Vagina (tissue), 2 donors: ENCODE results near the gene CHAF1A. TPM values are rescaled to one million over a fixed set of nuclear protein-coding genes. Genes with fewer than 3 reads are reported as not detected.
A peak's percentile ranks its signal among the peaks of the same experiment; 100 is the strongest.

Experiments
- DNase-seq, 2 donors: peaks; one replicate each; pipeline ENCODE4 v3.0.0-alpha.2; 2017; ENCODE audit errors: extremely low spot score in 2 of 2
- H3K27ac ChIP-seq: fragments of 200-600 bp; sonication (generic); one replicate; pipeline ENCODE4 v1.5.1; 2019
- H3K27me3 ChIP-seq: fragments of 200-600 bp; sonication (generic); one replicate; pipeline ENCODE4 v1.5.1; 2019
- H3K36me3 ChIP-seq, 2 donors: fragments of 200-600 bp; sonication (generic); one replicate each; pipeline ENCODE4 v1.5.1; 2017 to 2019
- H3K4me1 ChIP-seq: fragments of 200-600 bp; sonication (generic); one replicate; pipeline ENCODE4 v1.5.1; 2019
- H3K4me3 ChIP-seq, 2 donors: fragments of 200-600 bp; sonication (generic); 1 replicate in 1 of 2; 2 replicates in 1 of 2; pipeline ENCODE4 v1.5.1; 2016 to 2019
- H3K9me3 ChIP-seq: fragments of 200-600 bp; sonication (generic); one replicate; pipeline ENCODE4 v1.5.1; 2019
- POLR2A ChIP-seq, 2 donors: fragments of 450-650 bp; IDR thresholded peaks; one replicate each; pipeline ENCODE4 v1.6.1; 2017; ENCODE audit warnings: antibody characterized with exemption in 2 of 2, mild to moderate bottlenecking in 2 of 2, moderate library complexity in 2 of 2
- POLR2AphosphoS5 ChIP-seq, 2 donors: sonication (generic); formaldehyde crosslinking; IDR thresholded peaks; one replicate each; pipeline ENCODE4 v1.9.0; 2017; ENCODE audit warnings: antibody characterized with exemption in 2 of 2, mild to moderate bottlenecking in 2 of 2, low read depth in 1 of 2; ENCODE audit not compliant: insufficient read depth in 1 of 2
- intact Hi-C: fragments of 100-400 bp; cut with DNase I; formaldehyde crosslinking; loops from one replicate; pipeline ENCODE4 v1.15.1; 2023
- total RNA-seq: library from RNA; depleted of rRNA; stranded (reverse); fragments of >200 nt; gene quantifications from one replicate; pipeline ENCODE4 v1.2.3, GENCODE V29; 2016
- TF ChIP-seq, protein P1 (sequence below), 3 experiments: fragments of 450-650 bp in 2 of 3; fragments of 200-600 bp in 1 of 3; sonication (generic) in 1 of 3; IDR thresholded peaks; one replicate each; pipeline ENCODE4 v1.5.1; 2017 to 2019; ENCODE audit warnings: antibody characterized with exemption in 3 of 3, mild to moderate bottlenecking in 2 of 3, moderate library complexity in 2 of 3

The CHAF1A gene
- total RNA-seq, 1 donor from 2014 or later = 21.4 TPM

DNA sequence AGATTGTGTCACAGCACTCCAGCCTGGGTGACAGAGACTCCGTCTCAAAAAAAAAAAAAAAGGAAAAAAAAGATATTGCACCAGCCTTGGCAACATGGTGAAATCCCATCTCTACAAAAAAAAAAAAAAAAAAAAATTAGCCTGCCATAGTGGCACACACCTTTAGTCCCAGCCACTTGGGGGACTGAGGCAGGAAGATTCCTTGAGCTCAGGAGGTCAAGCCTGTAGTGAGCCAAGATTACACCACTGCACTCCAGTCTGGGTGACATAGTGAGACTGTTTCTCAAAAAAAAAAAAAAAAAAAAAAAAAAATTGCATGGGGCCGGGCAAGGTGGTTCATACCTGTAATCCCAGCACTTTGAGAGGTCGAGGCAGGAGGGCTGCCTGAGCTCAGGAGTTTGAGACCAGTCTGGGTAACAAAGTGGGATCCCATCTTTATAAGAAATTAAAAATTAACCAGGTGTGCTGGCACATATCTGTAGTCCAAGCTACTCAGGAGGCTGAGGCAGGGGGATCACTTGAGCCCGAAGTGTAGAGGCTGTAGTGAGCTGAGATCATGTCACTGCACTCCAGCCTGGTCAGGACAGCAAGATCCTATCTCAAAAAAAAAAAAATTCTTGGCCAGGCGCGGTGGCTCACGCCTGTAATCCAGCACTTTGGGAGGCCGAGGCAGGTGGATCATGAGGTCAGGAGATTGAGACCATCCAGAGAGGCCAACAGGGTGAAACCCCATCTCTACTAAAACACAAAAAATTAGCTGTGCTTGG lies 62.6 kb downstream of the CHAF1A start:
- H3K4me1 ChIP-seq = no peaks in the 10 kb centered on the region
- no peak for DNase-seq
- no peaks in the 10 kb centered on the region for H3K36me3 ChIP-seq
- TF ChIP-seq, protein P1, sequence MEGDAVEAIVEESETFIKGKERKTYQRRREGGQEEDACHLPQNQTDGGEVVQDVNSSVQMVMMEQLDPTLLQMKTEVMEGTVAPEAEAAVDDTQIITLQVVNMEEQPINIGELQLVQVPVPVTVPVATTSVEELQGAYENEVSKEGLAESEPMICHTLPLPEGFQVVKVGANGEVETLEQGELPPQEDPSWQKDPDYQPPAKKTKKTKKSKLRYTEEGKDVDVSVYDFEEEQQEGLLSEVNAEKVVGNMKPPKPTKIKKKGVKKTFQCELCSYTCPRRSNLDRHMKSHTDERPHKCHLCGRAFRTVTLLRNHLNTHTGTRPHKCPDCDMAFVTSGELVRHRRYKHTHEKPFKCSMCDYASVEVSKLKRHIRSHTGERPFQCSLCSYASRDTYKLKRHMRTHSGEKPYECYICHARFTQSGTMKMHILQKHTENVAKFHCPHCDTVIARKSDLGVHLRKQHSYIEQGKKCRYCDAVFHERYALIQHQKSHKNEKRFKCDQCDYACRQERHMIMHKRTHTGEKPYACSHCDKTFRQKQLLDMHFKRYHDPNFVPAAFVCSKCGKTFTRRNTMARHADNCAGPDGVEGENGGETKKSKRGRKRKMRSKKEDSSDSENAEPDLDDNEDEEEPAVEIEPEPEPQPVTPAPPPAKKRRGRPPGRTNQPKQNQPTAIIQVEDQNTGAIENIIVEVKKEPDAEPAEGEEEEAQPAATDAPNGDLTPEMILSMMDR (IDR thresholded peaks at IDR 0.05) = no peak
- no peak for TF ChIP-seq POLR2A (IDR thresholded peaks at IDR 0.05)
- TF ChIP-seq POLR2AphosphoS5 (IDR thresholded peaks at IDR 0.05; ENCODE audit: insufficient read depth in 1 of 2, low read depth in 1 of 2) = no peak
- no peak overlapping the region for H3K27ac ChIP-seq
- H3K4me3 ChIP-seq = no peak overlapping the region
- H3K9me3 ChIP-seq = no peaks in the 10 kb centered on the region
- H3K27me3 ChIP-seq = no peaks in the 10 kb centered on the region
- intact Hi-C loops = no loop called here

DNA sequence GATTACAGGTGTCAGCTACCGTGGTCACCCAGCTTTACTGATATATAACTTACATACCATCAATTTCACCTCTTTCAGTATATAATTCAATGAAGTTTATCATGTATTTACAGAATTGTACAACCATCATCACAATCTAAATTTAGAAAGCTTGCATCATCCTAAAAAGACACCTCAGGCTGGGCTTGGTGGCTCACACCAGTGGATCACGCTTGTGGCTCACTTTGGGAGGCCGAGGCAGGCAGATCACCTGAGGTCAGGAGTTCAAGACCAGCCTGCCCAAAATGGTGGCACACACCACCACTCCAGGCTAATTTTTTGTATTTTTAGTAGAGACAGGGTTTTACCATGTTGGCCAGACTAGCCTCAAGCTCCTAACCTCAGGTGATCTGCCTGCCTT lies 65.4 kb downstream of the CHAF1A start:
- intact Hi-C loops = no loop called here
- no peaks in the 10 kb centered on the region for H3K27me3 ChIP-seq
- no peak overlapping the region for H3K4me3 ChIP-seq
- no peak for DNase-seq
- TF ChIP-seq, protein P1 (IDR thresholded peaks at IDR 0.05) = no peak
- TF ChIP-seq POLR2A (IDR thresholded peaks at IDR 0.05) (no peak), POLR2AphosphoS5 (IDR thresholded peaks at IDR 0.05; ENCODE audit: insufficient read depth in 1 of 2, low read depth in 1 of 2) (no peak)
- H3K27ac ChIP-seq = no peak overlapping the region
- H3K4me1 ChIP-seq = peaks cover 5% of the 10 kb centered on the region
- no peaks in the 10 kb centered on the region for H3K36me3 ChIP-seq
- no peaks in the 10 kb centered on the region for H3K9me3 ChIP-seq

GRCh38 chr19:4471403-4472173 lies 69.1 kb downstream of the CHAF1A start:
- Histone ChIP-seq H3K4me3 (peak overlapping the region; percentile 91 to 99), H3K27me3 (no peaks in the 10 kb centered on the region), H3K27ac (peak overlapping the region; percentile 75), H3K4me1 (peaks cover 31% of the 10 kb centered on the region), H3K9me3 (no peaks in the 10 kb centered on the region), H3K36me3 (peaks cover 0 to 7% of the 10 kb centered on the region in 2 donors)
- intact Hi-C loops = no loop called here
- TF ChIP-seq POLR2A (IDR thresholded peaks at IDR 0.05) = no peak
- TF ChIP-seq, protein P1 (IDR thresholded peaks at IDR 0.05) = no peak
- peak; percentile 66 to 93 for TF ChIP-seq POLR2AphosphoS5 (IDR thresholded peaks at IDR 0.05; ENCODE audit: insufficient read depth in 1 of 2, low read depth in 1 of 2)
- peak; percentile 100 for DNase-seq

- TF ChIP-seq, protein P1 (IDR thresholded peaks at IDR 0.05) = no peak
- TF ChIP-seq POLR2A (IDR thresholded peaks at IDR 0.05) (no peak), POLR2AphosphoS5 (IDR thresholded peaks at IDR 0.05; ENCODE audit: insufficient read depth in 1 of 2, low read depth in 1 of 2) (no peak)
- no peaks in the 10 kb centered on the region for H3K9me3 ChIP-seq
- H3K36me3 ChIP-seq = peaks cover 0 to 13% of the 10 kb centered on the region in 2 donors
- no peaks in the 10 kb centered on the region for H3K27me3 ChIP-seq
- peak within 1 kb of the TSS; percentile 91 to 99 for H3K4me3 ChIP-seq
- H3K4me1 ChIP-seq = peaks cover 31% of the 10 kb centered on the region
- peak within 1 kb of the TSS; percentile 75 for H3K27ac ChIP-seq
- no peak for DNase-seq
- intact Hi-C loops = no loop called here
Observed at GRCh38 chr19:4472174-4472974, 69.9 kb downstream of the CHAF1A start, which contains the start of gene HDGFL2. Gene HDGFL2 (plus strand): TSS chr19:4472297. CDS start chr19:4472351, 54 bp downstream.
